ENCODE measurements around the gene LRP11. TPM values are rescaled to one million over a fixed set of nuclear protein-coding genes. Genes with fewer than 3 reads are reported as not detected.

Gene LRP11
- polyA plus RNA-seq, 3 donors: 0.20 to 0.41 (median 0.32) TPM

- Mint-ChIP-seq H3K27ac (no peak overlapping the region), H3K4me3 (no peak overlapping the region), H3K27me3 (ENCODE audit: low read depth in 3 of 3) (peaks cover 0 to 3% (median 0%) of the 10 kb centered on the region in 3 donors), H3K4me1 (no peaks in the 10 kb centered on the region), H3K9me3 (peaks cover 0 to 4% (median 0%) of the 10 kb centered on the region in 7 donors), H3K36me3 (peaks cover 0 to 5% of the 10 kb centered on the region in 2 donors)
- intact Hi-C loops (cut with micrococcal nuclease): loop anchor here (5.0 kb wide), 3 partner anchors 88 to 183 kb away; partner anchors contain the start of gene RAET1G (in 1 of the 2)
- 0% methylated on average over 2 of the region's 5 CpGs for WGBS (ENCODE audit: insufficient coverage)
- Histone ChIP-seq H2AFZ (ENCODE audit: insufficient read depth, low read depth, low read length, poor library complexity, severe bottlenecking) (no peak overlapping the region), H3K36me3 (replicated peaks in 1 of 2; ENCODE audit: control insufficient read depth in 1 of 2, insufficient read depth in 2 of 2, low read length in 2 of 2) (no peaks in the 10 kb centered on the region), H3K4me1 (ENCODE audit: control insufficient read depth in 1 of 2, insufficient read depth in 2 of 2, low read length in 2 of 2) (no peaks in the 10 kb centered on the region), H3K9ac (ENCODE audit: insufficient read depth, low read length, poor library complexity, severe bottlenecking) (no peak overlapping the region), H3K4me2 (replicated peaks; ENCODE audit: extremely low read depth, low read length, poor library complexity, severe bottlenecking) (no peak overlapping the region), H3K27me3 (ENCODE audit: control insufficient read depth in 2 of 2, insufficient read depth in 2 of 2, low read length in 2 of 2) (no peaks in the 10 kb centered on the region), H3K9me3 (replicated peaks in 1 of 2; ENCODE audit: control insufficient read depth in 1 of 2, insufficient read depth in 1 of 2, low read length in 2 of 2) (no peaks in the 10 kb centered on the region), H3K27ac (ENCODE audit: low read depth in 1 of 2, low read length in 2 of 2) (no peak overlapping the region), H4K20me1 (ENCODE audit: insufficient read depth, low read length) (no peaks in the 10 kb centered on the region), H3K79me2 (ENCODE audit: insufficient read depth, low read length) (no peaks in the 10 kb centered on the region), H3K4me3 (replicated peaks in 1 of 3; ENCODE audit: low read depth in 2 of 3, low read length in 3 of 3) (no peak overlapping the region)
- DNase-seq: peak; percentile 43 to 55 (median 54)
- peak; percentile 89 for TF ChIP-seq CTCF (IDR thresholded peaks at IDR 0.05)
Measured at GRCh38 chr6:149834513-149835481, 29.4 kb downstream of the LRP11 start.

GRCh38 chr6:149833651-149834050 is 30.5 kb downstream of the LRP11 start:
- Histone ChIP-seq H3K9ac (ENCODE audit: insufficient read depth, low read length, poor library complexity, severe bottlenecking) (no peak overlapping the region), H3K79me2 (ENCODE audit: insufficient read depth, low read length) (no peaks in the 10 kb centered on the region), H3K9me3 (replicated peaks in 1 of 2; ENCODE audit: control insufficient read depth in 1 of 2, insufficient read depth in 1 of 2, low read length in 2 of 2) (no peaks in the 10 kb centered on the region), H3K4me1 (ENCODE audit: control insufficient read depth in 1 of 2, insufficient read depth in 2 of 2, low read length in 2 of 2) (no peaks in the 10 kb centered on the region), H4K20me1 (ENCODE audit: insufficient read depth, low read length) (no peaks in the 10 kb centered on the region), H3K4me3 (replicated peaks in 1 of 3; ENCODE audit: low read depth in 2 of 3, low read length in 3 of 3) (no peak overlapping the region), H3K27ac (ENCODE audit: low read depth in 1 of 2, low read length in 2 of 2) (no peak overlapping the region), H3K27me3 (ENCODE audit: control insufficient read depth in 2 of 2, insufficient read depth in 2 of 2, low read length in 2 of 2) (no peaks in the 10 kb centered on the region), H3K36me3 (replicated peaks in 1 of 2; ENCODE audit: control insufficient read depth in 1 of 2, insufficient read depth in 2 of 2, low read length in 2 of 2) (no peaks in the 10 kb centered on the region), H2AFZ (ENCODE audit: insufficient read depth, low read depth, low read length, poor library complexity, severe bottlenecking) (no peak overlapping the region), H3K4me2 (replicated peaks; ENCODE audit: extremely low read depth, low read length, poor library complexity, severe bottlenecking) (no peak overlapping the region)
- no peak for TF ChIP-seq CTCF (IDR thresholded peaks at IDR 0.05)
- peaks cover 0 to 4% (median 0%) of the 10 kb centered on the region in 7 donors for H3K9me3 Mint-ChIP-seq
- intact Hi-C loops (cut with micrococcal nuclease): loop anchor here in 1 of 2 donors (5.0 kb wide), 2 partner anchors 94 to 184 kb away; no protein-coding TSS in a partner anchor
- H3K4me1 Mint-ChIP-seq: no peaks in the 10 kb centered on the region
- H3K27me3 Mint-ChIP-seq (ENCODE audit: low read depth in 3 of 3): no peaks in the 10 kb centered on the region
- WGBS (ENCODE audit: insufficient coverage): no CpG with 5 or more reads among the region's 3 CpGs
- peaks cover 0 to 5% of the 10 kb centered on the region in 2 donors for H3K36me3 Mint-ChIP-seq
- no peak overlapping the region for H3K4me3 Mint-ChIP-seq
- H3K27ac Mint-ChIP-seq: no peak overlapping the region
- no peak for DNase-seq
